ENCODE measurements around the gene SWSAP1. TPM values are rescaled to one million over a fixed set of nuclear protein-coding genes. Genes with fewer than 3 reads are reported as not detected.

The SWSAP1 gene
- total RNA-seq, 1 donor from 2014 or later, result 2.7 TPM

DNA sequence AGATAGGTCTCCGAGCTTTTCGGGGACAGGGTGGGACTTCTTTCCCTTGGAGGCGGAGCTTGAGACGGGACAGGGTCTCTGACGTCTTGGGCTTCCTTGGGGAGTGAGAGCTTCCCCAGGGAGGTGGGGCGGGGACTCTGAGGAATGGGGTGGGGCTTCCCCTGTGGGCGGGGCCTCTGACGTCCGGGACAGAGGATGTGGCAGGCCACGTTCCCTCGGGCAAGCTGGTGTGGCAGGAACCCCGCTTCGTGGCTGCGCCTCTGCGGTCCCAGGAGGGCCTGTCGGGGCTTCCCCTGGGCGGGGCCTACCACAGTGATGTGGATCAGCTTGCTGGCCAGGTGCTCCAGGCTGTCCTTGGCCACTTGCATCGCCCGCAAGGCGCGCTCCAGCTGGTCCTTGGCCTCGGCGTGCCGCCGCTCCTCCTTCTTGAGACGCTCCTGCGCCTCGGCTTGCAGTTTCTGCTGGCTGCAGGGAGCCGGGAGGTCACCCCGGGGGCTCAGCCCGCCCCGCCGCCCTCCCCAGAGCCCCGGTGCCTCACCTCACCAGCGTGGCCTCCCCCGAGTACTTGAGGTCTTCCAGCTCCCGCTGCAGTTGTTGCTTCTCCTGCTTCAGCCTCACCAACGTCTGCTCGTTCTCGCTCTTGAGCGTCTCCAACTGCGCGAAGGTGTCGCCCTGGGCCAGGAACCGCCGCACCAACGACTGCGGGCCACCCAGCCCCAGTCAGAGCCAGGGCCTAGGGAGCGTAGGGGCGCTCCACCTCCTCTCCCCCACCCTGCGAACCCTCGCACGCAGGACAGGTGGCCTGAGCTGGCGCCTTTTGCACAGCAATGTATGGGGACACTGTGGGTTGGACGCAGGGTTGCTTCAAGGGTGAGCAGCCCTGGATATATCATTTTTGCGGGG is 47.9 kb downstream of the SWSAP1 start:
- no peaks in the 10 kb centered on the region for H3K36me3 Mint-ChIP-seq
- TF ChIP-seq, protein P1, sequence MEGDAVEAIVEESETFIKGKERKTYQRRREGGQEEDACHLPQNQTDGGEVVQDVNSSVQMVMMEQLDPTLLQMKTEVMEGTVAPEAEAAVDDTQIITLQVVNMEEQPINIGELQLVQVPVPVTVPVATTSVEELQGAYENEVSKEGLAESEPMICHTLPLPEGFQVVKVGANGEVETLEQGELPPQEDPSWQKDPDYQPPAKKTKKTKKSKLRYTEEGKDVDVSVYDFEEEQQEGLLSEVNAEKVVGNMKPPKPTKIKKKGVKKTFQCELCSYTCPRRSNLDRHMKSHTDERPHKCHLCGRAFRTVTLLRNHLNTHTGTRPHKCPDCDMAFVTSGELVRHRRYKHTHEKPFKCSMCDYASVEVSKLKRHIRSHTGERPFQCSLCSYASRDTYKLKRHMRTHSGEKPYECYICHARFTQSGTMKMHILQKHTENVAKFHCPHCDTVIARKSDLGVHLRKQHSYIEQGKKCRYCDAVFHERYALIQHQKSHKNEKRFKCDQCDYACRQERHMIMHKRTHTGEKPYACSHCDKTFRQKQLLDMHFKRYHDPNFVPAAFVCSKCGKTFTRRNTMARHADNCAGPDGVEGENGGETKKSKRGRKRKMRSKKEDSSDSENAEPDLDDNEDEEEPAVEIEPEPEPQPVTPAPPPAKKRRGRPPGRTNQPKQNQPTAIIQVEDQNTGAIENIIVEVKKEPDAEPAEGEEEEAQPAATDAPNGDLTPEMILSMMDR (IDR thresholded peaks at IDR 0.05; ENCODE audit: unreplicated experiment), result no peak
- peaks cover 55% of the 10 kb centered on the region for H3K27me3 Mint-ChIP-seq (ENCODE audit: low read depth)
- peak in 1 of 2 experiments; percentile 67 for DNase-seq (ENCODE audit: low spot score in 2 of 2, unreplicated experiment in 2 of 2)
- H3K4me3 Mint-ChIP-seq, result peak overlapping the region; percentile 74
- peak overlapping the region; percentile 43 for H3K27ac Mint-ChIP-seq
- no peaks in the 10 kb centered on the region for H3K9me3 Mint-ChIP-seq
- H3K4me1 Mint-ChIP-seq, result peaks cover 29% of the 10 kb centered on the region

DNA sequence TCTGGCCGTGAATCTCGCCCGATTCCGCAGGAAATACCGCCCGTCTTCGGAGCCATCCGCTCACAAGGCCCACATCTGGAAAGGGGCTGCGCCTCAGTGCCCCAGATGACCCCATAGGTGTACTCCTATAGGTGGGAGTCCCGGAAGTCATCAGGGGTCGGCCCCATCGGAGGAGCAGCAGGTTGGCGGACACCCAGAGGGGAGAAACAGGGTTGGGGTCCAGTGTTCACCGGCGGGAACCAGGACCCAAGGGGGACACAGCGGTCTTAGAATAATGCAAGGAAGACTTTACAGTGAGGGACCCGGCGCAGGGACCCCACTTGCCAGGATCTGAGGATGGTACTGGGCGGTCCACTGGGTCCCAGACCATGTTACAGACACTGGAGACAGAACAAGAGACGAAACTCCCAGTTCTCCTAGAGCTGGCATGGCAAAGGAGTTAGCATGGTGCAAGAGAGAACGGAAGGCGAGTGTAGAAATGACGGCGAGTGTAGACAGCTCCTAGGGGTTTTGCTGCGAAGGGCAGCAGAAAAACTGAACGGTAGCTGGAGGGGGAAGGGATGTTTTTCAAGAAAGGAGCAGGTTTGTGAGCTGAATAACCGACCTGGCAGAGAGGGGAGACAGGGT is 48.8 kb downstream of the SWSAP1 start:
- Mint-ChIP-seq H3K27ac (no peak overlapping the region), H3K27me3 (ENCODE audit: low read depth) (peaks cover 47% of the 10 kb centered on the region), H3K36me3 (no peaks in the 10 kb centered on the region), H3K9me3 (no peaks in the 10 kb centered on the region), H3K4me1 (peaks cover 25% of the 10 kb centered on the region), H3K4me3 (no peak overlapping the region)
- TF ChIP-seq, protein P1 (IDR thresholded peaks at IDR 0.05; ENCODE audit: unreplicated experiment), result no peak
- no peak for DNase-seq (ENCODE audit: low spot score in 2 of 2, unreplicated experiment in 2 of 2)

DNA sequence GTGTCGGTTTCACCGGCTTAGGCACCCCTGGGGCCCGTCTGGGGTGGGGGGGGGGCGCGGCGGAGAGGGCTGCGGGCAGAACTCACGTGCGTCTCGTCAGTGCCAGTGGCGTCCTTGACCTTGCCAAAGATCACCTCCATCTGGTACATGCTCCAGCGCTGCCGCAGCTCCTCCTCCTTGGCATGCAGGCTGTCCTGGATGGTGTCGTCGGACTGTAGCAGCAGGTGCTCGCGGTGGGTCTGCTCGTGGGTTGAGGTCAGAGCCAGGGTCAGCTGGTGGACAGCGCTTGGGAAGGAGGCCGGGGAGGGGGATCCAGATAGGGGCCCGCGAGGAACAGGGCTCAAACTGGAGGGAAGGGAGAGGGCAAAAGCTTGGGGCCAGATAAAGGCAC is 49.3 kb downstream of the SWSAP1 start:
- Mint-ChIP-seq H3K9me3 (no peaks in the 10 kb centered on the region), H3K36me3 (no peaks in the 10 kb centered on the region), H3K27ac (no peak overlapping the region), H3K27me3 (ENCODE audit: low read depth) (peaks cover 42% of the 10 kb centered on the region), H3K4me1 (peaks cover 21% of the 10 kb centered on the region), H3K4me3 (no peak overlapping the region)
- TF ChIP-seq, protein P1 (IDR thresholded peaks at IDR 0.05; ENCODE audit: unreplicated experiment), result no peak
- DNase-seq (ENCODE audit: low spot score in 2 of 2, unreplicated experiment in 2 of 2), result no peak

Other genes starting within 250 kb of the SWSAP1 start
- gene SPC24, start 218.9 kb upstream of the SWSAP1 start, total RNA-seq, result 16.3 to 22.0 TPM (median 20.6 TPM) in 3 replicates
- 84.3 to 85.3 TPM (median 84.7 TPM) in 3 replicates for gene KANK2, start 177.1 kb upstream of the SWSAP1 start, total RNA-seq
- gene ANGPTL8, start 135.0 kb upstream of the SWSAP1 start, total RNA-seq, result 0.25 to 0.84 TPM (median 0.29 TPM) in 3 replicates
- 64.0 to 66.4 TPM (median 65.1 TPM) in 3 replicates for gene DOCK6, start 112.1 kb upstream of the SWSAP1 start, total RNA-seq
- gene TSPAN16, start 78.5 kb upstream of the SWSAP1 start, total RNA-seq, result not detected in 3 replicates
- 26.3 to 28.4 TPM (median 27.3 TPM) in 3 replicates for gene RAB3D, start 35.0 kb upstream of the SWSAP1 start, total RNA-seq
- 56.8 to 61.4 TPM (median 57.2 TPM) in 3 replicates for gene TMEM205, start 28.4 kb upstream of the SWSAP1 start, total RNA-seq
- 29.6 to 34.9 TPM (median 34.2 TPM) in 3 replicates for gene CCDC159, start 28.1 kb upstream of the SWSAP1 start, total RNA-seq
- gene PLPPR2, start 19.2 kb upstream of the SWSAP1 start, total RNA-seq, result 18.9 to 21.4 TPM (median 20.4 TPM) in 3 replicates
- gene EPOR, start 9.6 kb downstream of the SWSAP1 start, total RNA-seq, result 23.5 to 24.5 TPM (median 24.3 TPM) in 3 replicates
- gene RGL3, start 44.6 kb downstream of the SWSAP1 start, total RNA-seq, result 80.8 to 84.8 TPM (median 82.6 TPM) in 3 replicates
- 0.95 to 1.7 TPM (median 1.4 TPM) in 3 replicates for gene ODAD3, start 60.5 kb downstream of the SWSAP1 start, total RNA-seq
- gene PRKCSH, start 61.0 kb downstream of the SWSAP1 start, total RNA-seq, result 381 to 396 TPM (median 385 TPM) in 3 replicates
- gene ELAVL3, start 106.4 kb downstream of the SWSAP1 start, total RNA-seq, result 0.07 to 0.63 TPM in 2 of 3 replicates, not detected in the other
- 13.9 to 16.5 TPM (median 15.4 TPM) in 3 replicates for gene ZNF653, start 131.2 kb downstream of the SWSAP1 start, total RNA-seq
- gene ECSIT, start 154.5 kb downstream of the SWSAP1 start, total RNA-seq, result 32.1 to 34.4 TPM (median 32.2 TPM) in 3 replicates
- gene CNN1, start 164.2 kb downstream of the SWSAP1 start, total RNA-seq, result 27.7 to 30.1 TPM (median 29.6 TPM) in 3 replicates
- gene ELOF1, start 184.6 kb downstream of the SWSAP1 start, total RNA-seq, result 41.3 to 47.1 TPM (median 46.0 TPM) in 3 replicates
- gene ACP5, start 203.0 kb downstream of the SWSAP1 start, total RNA-seq, result 3.9 to 4.2 TPM (median 3.9 TPM) in 3 replicates
- 28.6 to 29.9 TPM (median 29.8 TPM) in 3 replicates for gene ZNF627, start 222.8 kb downstream of the SWSAP1 start, total RNA-seq